Measurements from ENCODE around the gene FAM163B.
"Not testable (repeated sequence)": the region's sequence is repeated elsewhere in the genome, so short reads cannot be mapped to it uniquely, and the experiment has no call there.

The FAM163B gene

DNA sequence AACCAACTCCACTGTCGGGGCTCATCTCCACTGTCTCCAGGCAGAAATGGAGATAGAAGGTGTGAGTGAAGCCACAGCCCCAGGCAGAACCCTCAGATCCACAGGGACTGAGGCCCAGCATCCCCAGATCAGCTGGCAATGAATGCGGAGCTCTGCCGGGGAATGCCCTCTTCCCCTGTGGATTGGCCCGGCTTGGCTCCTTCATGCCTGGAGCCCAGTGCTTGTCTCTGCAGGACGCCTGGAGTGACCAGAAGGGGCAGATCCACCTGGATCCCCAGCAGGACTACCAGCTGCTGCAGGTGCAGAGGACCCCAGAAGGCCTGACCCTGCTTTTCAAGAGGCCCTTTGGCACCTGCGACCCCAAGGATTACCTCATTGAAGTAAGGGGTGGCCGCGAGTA lies 30.4 kb upstream of the FAM163B start:
- DNase-seq, result no peak

GRCh38 chr9:133638711-133639110 lies 29.5 kb upstream of the FAM163B start:
- no peak for DNase-seq

DNA sequence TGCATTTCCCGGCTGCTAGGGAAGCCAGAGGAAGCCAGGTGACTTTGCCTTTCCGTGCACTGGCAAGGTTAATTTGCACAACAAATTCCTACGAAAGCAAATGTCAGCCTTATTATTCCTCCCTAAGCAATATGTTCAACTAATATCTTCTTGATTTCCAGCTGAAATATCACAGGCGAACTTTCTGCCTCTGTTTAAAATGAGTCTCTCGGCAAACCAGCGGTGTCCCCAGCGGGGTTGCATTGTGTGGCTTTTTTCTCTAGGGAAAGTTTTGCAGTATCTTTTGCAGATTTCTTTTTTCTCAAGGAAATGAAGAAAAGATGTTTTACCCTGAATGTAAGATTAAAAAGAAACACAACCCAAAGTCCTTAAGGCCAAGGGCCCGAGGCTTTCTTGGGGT lies 28.9 kb upstream of the FAM163B start:
- DNase-seq, result no peak

DNA sequence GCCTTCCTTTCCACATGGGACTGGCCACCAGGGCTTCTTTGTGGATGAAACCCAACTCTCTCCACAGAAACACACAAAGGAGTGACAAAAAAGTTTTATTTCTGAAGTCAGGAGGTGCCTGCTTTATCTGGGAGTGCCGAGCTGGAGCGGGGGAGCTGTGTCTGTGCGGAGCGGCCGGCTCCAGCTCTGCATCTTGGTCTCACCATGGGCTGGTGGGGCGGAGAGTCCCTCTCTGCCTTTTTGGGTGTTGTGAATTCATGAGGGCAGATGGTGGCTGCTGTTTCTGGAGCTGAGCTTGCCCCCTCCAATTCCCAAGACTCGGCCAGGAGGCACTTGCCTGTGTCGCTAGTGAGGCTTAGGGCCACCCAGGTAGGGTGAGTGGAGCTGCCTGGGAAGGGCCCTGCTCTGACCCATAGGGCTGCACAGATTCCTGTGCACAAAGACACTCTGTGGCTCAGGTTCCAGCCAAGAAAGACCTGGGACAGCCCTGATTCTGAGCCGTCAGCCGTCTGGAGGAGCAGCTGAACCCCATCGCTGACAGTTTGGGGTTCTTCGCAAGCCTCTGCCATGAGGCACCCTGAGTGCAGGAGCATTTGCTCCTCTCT lies 28.4 kb upstream of the FAM163B start:
- no peak for DNase-seq

DNA sequence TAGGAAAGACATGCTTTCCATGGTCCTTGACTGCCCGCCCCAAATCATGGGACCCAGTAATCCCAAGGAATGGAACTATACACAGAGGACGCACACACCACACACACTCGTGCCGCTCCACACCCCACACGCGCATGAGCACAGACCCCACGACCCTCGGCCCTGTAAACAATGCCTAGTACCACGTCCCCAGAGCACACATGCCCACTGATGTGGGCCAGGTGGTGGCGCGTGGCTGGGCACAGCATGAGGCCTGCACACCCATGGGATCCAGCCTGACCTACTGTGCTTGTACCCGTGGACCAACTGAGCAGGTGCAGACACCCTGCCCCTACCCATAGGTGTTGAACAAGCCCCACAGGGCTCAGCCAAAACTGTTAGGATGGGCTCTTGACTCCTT lies 27.7 kb upstream of the FAM163B start:
- DNase-seq, result no peak

- no peak for DNase-seq
Observed at GRCh38 chr9:133635533-133636531, 26.6 kb upstream of the FAM163B start, which contains the start of gene DBH. TSS of gene DBH (plus strand) at chr9:133636363. CDS start at chr9:133636372, 9 bp downstream.

- DNase-seq, result no peak
Observed at GRCh38 chr9:133635098-133635497, 25.9 kb upstream of the FAM163B start.

DNA sequence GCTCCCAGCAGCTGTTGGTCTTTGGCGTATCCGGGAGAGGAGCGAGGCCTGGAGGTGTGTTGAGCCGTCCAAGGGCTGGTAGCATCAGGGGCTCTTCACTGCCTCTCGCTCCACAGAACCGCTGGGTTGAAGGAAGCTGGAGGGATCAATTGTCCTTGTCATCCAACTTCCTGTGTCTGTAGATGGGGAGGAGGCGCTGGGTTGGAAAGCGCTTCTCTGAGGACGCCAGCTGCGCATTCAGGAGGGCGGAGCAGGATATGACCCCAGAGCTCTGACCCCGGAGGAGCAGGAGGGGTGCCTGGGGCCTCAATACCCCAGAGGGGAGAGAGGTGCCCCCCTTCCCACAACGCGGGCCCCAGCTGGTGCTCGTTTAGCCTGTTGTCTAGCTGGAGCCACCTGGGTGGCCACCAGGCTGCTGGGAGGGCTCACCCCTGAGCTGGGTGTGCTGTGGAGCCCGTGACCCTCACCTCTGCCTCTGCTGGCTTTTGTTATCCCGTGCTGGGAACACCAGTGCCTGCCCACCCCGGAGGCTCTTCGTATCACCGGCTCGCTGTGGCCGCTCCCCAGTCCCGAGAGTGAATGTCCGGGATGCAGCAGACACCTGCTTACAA lies 25.0 kb upstream of the FAM163B start:
- DNase-seq, result no peak

DNA sequence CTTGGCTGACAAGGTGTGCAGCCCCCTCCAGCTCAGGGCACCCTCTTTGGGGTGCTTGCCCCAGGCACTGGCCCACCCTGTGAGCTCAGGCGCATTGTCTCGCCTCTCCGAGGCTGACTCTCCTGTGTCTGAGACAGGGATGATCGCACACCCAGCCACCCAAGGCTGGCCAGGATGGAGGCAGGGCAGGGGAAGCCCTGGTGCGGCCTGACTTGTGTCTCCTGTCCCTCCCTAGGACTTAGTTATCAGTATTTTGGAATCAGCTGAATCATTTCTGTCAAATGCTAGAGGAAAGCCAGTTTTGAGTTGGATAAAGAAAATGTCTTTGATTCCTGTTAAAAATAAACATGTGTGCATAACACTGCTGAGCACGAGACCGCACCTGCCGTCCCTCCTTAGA lies 24.5 kb upstream of the FAM163B start:
- no peak for DNase-seq

DNA sequence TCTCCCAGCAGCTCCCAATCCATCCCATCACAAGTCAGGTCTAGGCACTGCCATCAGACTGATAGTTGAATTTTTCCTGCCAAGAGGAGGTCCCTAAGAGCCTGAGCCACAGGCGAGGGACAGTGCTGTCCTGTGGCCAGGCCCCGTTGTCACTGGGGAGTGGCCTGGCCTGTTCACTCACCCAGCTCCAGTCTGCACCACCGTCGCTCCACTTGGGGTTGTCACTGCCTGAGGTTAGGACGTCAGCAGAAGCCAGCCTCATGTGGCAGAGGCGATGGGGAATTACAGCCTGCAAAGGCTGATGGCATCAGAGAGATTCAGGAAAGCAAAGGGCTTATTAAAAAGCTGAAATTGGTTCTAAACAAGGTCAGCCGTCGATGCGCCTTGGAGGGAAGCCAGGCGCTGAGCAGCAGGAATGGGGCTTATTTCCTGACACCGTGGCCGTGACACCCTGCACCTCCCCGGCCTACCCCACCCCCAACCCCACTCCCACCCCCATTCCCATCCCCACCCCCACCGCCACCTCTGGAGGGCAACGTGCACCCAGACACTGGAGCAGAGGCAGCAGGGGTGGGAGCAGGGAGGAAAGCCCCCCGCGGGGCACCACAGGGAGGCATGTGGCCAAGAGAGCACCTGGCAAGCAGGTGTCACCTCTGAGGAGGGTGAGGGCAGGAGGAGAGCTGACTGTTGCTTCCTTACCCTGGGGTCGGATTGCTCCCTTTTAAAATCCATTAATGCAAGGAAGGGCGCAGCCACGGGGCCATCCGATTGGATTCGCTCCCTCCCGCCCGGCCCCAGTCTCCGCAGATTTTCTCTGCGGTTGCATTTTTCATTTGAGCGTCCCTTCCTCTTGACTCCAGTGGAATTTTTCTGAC lies 23.9 kb upstream of the FAM163B start:
- DNase-seq, result no peak

- no peak for DNase-seq
Observed at GRCh38 chr9:133631111-133631510, 21.9 kb upstream of the FAM163B start.

- DNase-seq, result no peak
Observed at GRCh38 chr9:133629221-133630110, 20.3 kb upstream of the FAM163B start.

GRCh38 chr9:133628766-133629165 lies 19.6 kb upstream of the FAM163B start:
- no peak for DNase-seq

DNA sequence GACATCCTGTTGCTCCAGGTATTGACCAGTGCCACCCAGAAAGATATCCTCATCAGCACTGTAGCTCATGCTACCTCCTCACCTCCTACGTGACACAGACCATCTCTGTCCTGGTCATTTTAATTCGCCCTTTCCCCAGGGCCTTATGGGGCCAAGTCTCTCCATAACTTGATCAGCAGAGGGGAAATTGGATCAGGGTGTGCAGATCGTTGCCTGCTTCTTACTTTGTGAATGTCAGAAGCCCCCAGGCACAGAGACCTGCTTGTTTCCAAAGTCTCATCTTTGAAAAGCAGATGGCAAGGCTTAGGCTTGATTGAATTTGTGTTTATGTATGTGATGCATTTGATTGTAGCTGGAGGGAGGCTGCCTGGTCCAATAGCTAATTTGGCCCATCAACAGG lies 18.2 kb upstream of the FAM163B start:
- DNase-seq, result no peak

DNA sequence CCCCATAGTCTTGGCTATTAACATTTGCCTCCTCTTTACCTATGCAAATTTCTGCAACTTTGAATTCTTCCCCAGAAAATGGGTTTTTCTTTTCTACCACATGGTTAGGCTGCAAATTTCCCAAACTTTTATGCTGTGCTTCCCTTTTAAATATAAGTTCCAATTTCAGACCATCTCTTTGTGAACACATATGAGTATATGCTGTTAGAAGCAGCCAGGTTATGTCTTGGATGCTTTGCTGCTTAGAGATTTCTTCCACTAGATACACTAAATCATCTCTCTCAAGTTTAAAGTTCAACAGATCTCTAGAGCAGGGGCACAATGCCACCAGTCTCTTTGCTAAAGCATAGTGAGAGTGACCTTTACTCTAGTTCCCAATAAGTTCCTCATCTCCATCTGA lies 16.8 kb upstream of the FAM163B start:
- not testable (repeated sequence) for DNase-seq

GRCh38 chr9:133622555-133622954 lies 13.4 kb upstream of the FAM163B start:
- no peak for DNase-seq

- no peak for DNase-seq
Observed at GRCh38 chr9:133621725-133622267, 12.6 kb upstream of the FAM163B start.

GRCh38 chr9:133619791-133620190 lies 10.6 kb upstream of the FAM163B start:
- no peak for DNase-seq

DNA sequence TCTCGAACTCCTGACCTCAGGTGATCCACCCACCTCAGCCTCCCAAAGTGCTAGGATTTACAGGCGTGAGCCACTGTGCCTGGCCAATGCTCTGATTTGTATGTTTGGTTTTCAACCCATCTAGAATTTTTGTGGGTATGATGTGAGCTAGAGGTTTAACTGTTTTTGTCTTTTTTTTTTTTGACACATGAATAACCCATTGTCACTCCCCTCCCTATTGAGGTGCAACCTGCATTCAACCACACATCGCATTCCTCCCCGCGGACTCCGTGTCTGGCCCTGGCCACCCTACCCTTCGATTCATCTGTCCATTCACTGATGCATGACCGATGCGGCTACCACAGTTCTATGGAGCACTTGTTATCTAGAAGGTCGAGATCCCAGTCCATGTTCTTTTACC lies 9.5 kb upstream of the FAM163B start:
- DNase-seq, result no peak

DNA sequence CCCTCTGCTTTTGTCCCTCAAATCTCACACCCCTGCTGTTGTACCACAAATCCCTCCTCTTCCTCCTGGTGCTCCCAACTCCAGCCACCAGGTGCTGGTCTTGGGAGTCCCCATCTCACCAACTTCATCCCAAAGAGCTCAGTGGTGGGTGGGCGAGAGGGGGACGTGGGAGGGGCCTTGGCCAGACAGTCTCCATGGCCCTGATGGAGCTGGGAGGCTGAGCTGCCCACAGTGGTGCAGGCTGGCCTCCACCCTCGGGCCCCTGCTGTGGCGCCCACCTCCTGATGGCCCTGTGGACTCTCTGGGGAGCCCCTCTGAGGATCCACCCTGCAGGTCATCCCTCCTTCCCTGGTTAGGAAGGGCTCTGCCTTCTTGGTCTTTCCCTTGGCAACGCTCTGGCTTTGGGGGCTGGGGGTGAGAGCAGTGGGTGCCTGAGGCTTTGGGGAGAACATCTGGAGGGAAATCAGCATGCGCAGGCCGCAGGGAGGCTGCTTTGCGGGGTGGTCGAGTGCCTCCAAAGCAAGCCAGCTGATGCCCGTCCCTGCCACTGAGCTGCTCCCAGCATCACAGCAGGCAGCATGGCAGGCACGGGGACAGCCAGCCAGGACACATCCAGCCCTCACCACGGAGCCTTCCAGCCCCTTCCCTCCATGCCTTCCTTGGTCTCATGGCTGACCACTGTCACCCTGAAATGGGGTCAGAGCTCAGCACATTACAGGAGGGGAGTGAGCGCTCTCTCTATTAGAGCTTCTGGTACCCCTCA lies 7.6 kb upstream of the FAM163B start:
- DNase-seq, result no peak

Measured in islet precursor cell (in vitro differentiated cells).